SW 1271 (cell line): ENCODE results near the gene ANTXR1.
"Not testable (repeated sequence)": the region's sequence is repeated elsewhere in the genome, so short reads cannot be mapped to it uniquely, and the experiment has no call there.

ENCODE experiments used
- DNase-seq, 2 experiments: peaks; one replicate each; lab custom pipeline; 2025; lab: John Stamatoyannopoulos, UW

The ANTXR1 gene

DNA sequence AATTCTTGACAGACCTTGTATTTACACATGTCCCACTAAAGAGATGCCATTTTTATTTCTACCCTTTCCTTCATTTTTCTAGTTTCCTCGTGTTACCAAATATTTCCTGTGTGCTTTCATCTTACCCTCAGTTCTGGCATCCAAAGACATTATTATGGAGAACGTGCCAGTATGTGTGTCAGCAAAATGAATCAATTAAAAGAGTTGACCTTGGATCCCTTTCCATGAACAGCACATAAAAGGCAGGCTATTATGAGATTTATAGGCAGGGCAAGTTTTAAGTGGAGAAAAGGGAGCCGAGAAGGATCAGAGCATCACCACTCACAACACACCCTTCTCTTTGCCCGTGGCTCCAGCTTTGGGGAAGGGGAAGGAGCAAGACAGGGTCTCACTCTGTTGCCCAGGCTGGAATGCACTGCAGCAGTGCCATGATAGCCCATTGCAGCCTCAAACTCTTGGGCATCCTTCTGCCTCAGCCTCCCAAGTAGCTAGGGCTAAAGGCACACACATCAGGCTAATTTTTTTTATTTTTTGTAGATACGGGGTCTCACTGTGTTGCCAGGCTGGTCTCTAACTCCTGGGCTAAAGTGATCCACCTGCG lies 224.2 kb downstream of the ANTXR1 start:
- no peak for DNase-seq

DNA sequence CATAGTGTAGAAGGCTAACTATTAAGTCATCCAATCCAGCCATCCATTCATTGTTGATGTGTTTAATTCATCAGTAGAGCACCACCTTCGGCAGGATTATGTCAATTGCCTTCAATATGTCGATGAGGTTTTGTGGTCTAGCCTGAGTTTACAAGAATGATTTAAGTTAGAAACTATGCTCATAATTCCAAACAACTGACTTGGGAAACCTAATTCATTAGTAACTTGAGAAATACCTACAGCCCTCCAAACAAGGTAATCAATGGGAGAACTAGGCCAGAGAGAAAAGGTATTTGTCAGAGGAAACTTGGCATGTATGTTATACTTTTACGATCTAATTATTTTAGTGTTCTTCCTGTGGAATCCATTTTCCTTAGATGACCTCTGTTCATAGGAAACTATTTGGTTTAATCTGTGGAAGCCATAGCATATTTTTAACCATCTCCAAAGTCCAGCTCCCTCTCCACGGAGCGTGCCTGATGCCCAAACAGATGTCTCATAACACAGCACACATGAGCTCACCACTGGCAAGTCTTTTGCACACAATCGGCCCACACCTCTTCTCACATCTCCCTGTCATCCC lies 225.6 kb downstream of the ANTXR1 start:
- DNase-seq = no peak

DNA sequence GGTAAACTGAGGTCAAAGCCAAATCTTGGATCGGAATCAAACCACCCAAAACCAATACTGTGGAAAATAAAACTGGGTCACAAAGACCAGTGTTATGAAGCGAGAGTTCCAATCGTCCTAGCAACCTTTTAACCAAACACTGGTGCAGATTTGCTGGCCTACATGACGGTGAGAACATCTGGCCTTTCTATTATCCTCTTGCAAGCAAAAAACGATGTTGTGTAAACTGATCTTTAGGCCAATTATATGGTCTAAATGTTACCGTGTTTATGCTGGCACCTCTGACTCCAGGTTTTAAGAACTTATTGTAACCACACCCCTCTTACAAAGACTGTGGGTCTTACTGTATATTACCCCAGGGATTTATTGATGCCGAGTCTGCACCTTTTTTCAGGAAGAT lies 228.1 kb downstream of the ANTXR1 start:
- DNase-seq = no peak

DNA sequence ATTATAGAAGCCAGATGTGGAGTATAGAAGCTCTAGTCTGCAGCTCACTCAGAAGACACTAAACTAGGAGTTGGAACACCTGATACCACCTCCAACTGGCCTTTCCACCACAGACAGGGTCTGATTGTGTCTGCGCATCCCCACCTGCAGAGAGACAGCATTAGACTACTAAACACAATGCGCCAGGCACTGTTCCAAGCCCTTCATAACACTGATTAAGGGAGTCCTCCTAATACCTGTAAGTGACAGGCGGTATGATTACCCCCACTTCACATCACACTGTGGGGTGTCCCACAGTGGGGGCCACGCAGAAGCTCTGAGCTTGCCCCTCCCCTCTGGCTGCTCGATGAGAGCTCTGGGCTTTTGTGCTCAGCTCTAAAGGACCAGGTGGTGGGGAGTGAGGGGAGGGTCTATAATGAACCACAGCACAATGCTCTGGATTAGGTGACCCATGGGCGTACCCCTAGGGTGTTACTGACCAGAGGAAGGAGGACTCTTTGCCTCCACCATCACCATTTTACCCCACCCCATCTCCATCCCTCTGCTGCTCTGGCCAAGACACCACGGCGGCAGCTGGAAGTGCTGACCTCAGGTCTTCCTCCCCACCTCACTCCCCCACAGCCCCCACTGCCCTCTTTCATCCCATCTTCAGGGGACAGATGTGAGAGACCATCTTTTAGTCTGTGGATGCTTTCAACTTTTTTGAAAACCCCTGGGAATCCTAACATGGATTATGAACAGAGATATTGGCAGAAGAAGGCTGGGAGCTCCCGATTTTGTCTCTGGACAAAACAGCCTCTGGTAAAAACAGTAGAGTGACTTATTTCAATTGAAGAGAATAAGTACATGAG lies 228.9 kb downstream of the ANTXR1 start:
- no peak for DNase-seq

DNA sequence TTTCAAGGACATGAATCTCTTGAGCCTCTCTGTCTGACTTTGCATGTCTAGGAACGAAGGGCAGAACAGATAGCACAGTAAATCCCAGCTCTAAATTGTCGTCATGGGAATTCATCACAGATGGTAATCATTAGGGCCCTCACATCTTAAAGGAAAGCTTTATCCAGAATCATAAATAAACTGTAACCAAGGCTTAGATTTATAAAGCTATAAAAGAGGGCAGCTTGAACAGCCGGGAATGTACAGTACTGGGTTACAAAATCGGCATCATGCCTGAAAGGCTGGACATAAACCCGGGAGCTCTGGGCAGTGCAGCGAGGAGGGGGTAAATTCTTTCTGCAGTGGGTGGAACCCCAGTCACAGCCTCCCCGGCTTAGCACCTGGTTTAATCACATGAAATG lies 229.7 kb downstream of the ANTXR1 start:
- DNase-seq = no peak

DNA sequence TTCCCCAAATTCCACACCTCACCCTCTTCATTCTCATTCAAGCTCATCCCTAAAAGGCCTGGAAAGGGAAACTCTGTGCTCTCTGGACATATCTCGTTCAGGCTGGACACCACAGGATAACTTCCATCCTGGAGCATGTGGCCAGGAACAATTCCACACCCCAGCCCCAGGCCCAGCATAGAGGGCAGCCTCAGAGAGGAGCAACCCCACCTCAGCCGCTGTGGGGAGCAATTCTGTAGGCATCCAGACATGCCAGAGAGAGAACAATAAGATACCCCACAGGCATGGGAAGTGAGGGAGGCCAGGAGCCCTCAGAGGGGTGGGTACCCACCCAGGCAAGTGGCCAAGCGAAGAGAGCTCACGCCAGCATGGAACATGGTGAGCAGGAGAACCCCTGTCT lies 230.7 kb downstream of the ANTXR1 start:
- no peak for DNase-seq

DNA sequence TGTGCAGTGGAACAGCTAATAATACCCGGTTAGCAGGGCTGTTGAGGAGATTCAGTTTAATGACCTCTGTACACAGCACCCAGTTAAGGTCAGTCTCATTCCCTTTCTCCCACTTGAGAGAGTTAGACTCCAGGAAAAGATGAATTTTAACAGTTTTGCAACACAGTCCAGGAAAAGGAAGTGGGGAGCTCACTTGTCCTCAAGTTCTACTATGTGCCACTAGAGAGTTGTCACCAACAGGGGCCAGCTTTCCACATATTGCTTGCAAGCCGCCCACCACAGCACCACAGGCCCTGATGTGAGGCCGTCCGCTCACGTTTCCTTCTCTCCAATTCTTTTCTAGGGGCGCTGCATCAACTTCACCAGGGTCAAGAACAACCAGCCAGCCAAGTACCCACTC lies 231.9 kb downstream of the ANTXR1 start:
- no peak for DNase-seq

DNA sequence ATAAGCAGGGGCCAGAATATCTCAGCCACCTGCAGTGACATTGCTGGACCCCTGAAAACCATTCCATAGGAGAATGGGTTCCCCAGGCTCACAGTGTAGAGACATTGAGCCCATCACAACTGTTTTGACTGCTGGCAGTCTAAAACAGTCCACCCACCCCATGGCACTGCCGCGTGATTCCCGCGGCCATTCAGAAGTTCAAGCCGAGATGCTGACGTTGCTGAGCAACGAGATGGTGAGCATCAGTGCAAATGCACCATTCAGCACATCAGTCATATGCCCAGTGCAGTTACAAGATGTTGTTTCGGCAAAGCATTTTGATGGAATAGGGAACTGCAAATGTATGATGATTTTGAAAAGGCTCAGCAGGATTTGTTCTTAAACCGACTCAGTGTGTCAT lies 234.6 kb downstream of the ANTXR1 start:
- no peak for DNase-seq

DNA sequence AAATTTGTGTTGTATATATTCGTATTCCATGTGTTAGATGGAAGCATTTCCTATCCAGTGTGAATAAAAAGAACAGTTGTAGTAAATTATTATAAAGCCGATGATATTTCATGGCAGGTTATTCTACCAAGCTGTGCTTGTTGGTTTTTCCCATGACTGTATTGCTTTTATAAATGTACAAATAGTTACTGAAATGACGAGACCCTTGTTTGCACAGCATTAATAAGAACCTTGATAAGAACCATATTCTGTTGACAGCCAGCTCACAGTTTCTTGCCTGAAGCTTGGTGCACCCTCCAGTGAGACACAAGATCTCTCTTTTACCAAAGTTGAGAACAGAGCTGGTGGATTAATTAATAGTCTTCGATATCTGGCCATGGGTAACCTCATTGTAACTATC lies 235.3 kb downstream of the ANTXR1 start:
- DNase-seq = no peak

DNA sequence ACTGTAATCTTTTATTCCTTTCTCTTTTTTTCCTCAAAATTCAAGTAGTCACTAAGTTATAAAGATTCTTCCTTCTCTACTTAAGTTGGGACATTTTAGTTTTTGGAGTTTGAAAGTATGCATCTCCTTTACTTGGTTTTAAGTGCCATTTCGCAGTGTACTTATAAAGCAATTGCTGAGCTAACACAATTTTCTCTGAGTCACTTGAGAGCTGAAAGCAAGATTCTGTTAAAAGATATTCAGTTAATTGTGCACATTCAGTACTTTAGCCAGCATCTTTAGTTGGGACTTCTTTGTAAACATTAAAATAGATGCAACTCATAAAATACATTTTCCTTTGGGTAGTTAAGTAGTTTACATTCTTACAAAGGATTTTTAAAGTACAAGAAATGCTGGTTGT lies 238.0 kb downstream of the ANTXR1 start:
- no peak for DNase-seq

DNA sequence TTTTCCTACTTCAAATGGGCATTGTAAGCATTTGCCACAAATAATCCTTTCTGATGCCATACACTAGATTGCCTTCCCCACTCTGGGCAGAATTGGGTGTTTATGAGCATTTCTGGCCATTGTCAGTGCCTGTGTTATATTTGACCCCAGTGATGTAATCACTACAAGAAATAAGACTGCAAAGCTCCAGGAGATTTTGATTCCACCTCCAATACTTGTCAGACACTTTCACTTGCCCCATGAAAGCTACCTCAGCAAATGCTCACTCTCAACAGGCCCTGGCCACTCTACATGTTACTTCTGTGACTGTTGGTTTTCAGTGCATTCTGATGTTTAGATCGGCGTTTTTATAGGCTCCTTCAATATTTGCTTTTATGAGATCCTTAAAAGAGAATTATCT lies 239.0 kb downstream of the ANTXR1 start:
- no peak for DNase-seq

DNA sequence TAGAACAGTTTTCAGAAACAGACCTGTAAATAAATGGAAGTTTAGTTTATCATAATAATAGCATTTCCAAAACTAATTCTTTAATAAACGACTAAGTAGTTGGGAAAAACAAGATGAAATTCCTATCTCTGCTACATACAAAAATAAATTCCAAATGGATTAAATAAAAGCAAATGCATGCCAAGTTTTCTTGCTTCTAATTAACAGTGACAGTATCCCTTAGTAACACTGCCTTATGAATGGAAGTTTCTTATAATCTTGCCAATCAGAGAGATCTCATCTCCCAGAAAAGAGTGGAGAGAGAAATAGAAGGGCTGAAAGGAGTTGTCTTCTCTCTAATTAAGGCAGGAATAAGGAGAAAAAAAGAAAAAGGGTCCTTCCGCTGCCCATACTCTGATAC lies 240.1 kb downstream of the ANTXR1 start:
- DNase-seq = no peak

DNA sequence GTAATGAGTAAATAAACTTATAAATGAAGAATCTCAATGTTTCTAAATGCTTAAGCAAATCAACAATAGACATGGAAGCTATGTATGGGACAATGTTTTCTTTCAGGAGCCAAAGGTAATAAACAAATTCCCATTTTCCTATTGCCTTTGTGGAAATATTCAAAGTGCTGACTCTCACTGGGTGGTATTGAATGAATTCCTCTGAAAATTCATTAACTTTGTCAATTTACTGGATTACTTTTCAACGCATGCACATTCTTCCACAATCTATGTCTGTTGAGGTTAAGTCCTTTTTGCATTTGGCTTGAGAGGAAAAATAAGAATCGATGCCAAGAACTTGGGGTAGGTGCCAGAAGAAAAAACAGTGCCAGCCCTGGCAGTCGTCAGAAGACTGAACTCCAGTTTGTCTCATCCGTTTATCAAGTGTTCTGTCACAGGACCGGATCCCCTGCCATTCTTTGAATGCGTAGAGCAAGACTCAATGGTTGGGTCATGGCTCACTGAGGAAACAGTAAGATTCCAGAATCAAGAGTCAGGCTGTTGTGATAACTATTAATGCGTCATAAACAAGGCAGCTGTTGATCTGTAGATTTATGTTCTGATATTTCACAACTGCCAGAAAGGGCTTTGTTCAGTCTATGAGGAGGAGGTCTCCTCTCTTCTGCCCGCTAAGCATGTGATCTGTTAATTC lies 240.8 kb downstream of the ANTXR1 start:
- peak; percentile 86 for DNase-seq

DNA sequence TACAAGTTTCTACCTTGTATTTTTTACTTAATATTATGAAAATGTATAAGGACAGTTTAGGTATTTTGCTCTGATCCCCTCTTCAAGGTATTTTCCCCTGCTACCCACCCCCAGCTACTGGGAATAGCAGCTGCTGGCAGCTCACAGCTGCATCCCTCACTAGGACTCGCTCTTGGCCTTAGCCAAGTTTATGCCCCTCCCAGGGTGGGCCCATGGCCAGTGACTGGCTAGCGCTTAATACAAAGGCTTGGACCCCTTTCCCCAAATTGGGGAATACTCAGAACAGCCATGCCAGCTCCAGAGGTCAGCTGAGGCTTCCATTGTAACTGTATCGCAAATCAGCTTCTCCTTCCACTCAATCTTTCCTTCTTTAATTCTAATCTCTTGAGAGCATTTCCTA lies 242.8 kb downstream of the ANTXR1 start:
- no peak for DNase-seq

DNA sequence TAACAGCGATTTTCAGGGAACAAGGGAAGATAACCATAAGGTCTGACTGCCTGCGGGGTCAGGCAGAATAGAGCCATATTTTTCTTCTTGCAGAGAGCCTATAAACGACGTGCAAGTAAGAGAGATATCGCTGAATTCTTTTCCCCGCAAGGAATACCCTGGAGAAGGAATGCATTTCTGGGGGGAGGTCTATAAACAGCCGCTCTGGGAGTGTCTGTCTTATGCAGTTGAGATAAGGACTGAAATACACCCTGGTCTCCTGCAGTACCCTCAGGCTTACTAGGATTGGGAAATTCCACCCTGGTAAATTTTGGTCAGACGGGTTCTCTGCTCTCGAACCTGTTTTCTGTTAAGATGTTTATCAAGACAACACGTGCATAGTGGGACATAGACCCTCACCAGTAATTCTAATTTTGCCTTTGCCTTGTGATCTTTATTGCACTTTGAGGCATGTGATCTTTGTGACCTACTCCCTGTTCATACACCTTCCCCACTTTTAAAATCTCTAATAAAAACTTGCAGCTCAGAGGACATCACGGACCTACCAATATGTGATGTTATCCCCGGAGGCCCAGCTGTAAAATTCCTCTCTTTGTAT lies 247.1 kb downstream of the ANTXR1 start:
- not testable (repeated sequence) for DNase-seq

DNA sequence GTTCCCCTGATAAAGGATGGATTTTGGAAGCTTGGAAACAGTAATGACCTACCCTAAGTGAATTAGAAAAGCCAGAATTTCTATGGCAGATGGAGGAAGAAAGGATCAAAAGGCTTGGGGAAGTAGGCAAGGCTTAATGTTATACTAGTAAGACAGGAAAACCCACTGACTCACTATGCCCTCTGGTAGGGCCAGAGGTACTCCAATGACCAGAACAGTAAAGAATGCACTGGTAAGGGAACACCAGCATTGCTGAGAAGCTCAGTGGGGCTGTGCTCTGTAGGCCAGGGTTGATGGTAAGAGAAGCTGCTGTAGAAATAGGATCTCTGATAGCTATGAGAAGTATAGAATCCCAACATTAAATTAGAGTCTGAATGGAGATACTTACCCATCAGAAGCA lies 247.7 kb downstream of the ANTXR1 start:
- DNase-seq = no peak

DNA sequence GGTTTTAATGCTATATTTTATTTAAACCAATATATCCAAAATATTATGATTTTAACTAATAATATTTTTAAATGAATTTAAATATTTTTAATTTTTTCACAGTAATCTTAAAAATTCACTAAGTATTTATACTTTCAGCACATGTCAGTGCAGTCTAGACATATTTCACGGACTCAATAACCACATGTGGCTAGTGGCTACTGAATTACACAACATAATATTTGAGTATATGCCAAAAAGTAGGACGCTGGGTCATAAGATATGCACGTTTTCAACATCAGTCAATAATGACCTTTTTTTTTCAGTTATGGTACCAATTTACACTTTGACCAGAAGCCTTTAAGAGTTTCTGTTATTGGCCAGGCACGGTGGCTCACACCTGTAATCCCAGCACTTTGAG lies 256.4 kb downstream of the ANTXR1 start:
- no peak for DNase-seq

DNA sequence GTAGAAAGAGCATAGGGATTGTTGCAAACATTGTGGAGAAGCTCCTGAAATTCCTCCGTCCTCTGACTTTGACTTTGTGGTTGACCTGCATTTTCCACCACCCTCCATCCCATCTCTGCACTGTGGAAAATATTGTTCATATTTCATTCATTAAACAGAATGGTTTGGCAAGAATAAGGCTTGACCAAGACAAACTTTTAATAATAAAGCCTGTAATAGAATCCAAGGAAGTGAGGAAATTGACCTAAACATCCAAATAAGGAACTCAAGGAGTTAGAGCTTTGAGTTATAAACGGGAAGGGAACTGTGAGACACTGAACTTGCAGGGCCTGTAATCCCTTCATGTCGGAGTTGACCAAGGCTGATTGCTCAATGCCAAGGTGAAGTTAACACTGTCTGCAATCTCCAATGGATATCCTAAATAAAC lies 258.9 kb downstream of the ANTXR1 start:
- no peak for DNase-seq

DNA sequence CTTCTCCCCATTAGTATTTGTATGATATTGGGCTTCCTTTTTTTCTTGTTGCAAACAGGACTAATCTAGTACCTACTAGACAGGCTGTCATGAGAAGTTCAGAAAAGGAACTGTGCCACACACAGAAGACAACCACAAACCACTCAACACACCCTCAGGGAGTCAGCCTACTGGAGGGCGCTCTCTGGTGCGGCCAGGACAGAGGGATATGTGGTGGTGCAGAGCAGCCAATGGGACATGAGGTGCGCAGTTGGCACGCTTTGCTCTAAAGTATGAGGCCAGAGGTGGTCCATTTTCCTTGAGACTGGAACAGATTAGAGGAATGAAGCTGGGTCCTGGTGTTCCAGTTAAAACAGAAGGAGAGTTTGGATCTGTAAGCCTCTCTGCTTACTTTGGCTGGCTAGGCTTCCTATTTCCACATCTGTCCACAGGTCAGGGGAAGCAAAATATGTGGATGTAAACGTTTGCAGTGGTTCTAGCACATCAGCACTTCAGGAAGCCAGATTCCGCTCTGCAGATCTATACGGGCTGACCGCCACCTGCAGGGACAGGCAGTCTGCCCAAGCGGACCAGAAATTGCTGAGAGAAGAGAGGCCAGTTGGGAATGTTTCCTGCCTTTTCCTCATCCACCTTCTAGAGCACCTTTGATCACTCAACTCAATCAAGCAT lies 260.0 kb downstream of the ANTXR1 start:
- DNase-seq = no peak

DNA sequence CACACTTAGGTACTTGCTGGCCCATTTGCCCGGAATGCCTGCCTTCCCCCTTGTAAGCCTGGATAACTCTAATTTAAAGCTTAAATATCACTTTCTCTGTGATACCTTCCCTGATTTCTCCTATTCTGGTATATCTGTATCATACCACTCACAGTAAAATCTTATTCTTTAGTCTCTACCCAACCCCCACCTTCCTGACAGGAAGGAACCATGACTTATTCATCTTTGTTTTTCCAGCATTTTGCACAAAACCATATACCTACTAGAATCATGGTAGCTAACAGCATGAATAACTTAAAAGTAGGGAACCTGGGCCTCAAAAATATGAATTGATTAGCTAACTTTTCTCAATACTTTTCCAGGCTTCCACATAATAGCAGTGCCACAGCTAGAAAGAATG lies 262.5 kb downstream of the ANTXR1 start:
- no peak for DNase-seq

DNA sequence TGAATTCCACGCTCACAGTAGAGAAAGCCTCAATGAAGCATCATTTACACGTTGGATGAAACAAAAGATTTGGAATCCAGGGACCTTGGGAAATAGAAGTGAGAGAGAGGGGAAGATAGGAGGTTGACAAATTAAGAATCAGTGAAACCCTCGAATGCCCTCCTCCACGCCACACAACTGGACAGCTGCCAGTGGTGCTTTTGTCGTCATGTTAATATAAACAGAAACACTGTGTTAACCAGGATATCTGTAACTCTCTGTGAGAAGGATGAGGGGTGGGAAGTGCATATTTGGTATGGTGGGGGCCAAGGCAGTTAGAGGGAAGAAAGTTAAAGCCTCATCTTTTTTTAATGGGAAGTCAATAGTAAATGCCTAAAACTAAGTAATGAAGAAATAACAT lies 265.4 kb downstream of the ANTXR1 start:
- no peak for DNase-seq

DNA sequence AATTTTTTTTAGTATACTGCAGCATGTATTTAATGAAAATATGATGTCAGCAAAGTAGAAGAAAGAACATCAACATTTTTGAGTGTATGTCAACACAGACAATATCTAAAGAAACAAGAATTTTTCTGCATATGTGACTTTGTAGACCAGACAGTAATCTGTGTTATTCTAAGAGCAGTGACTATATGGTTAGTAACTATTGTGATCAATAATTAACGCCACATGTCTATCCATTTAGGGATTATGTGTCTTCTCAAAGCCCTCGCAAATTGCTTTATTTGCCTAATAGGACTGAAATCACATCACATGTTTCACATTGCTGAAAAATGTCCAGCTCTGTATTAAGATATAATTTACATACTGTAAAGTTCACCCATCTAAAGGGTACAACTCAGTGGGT lies 266.2 kb downstream of the ANTXR1 start:
- no peak for DNase-seq
